ENCODE measurements around the gene DEK.
"Not testable (repeated sequence)": the region's sequence is repeated elsewhere in the genome, so short reads cannot be mapped to it uniquely, and the experiment has no call there.

The DEK gene

GRCh38 chr6:18216411-18216810 lies 47.9 kb downstream of the DEK start:
- H3K36me3 ChIP-seq, result peaks cover 27 to 65% (median 52%) of the 10 kb centered on the region in 11 experiments
- TF ChIP-seq Cebpa-rat (IDR thresholded peaks at IDR 0.05), result no peak
- no peaks in the 10 kb centered on the region for H3K27me3 ChIP-seq
- H3K9me3 ChIP-seq (replicated peaks in 1 of 11), result peaks cover 0 to 9% (median 0%) of the 10 kb centered on the region in 11 experiments; a peak in 2 of 22 replicates
- H3K4me3 ChIP-seq, result peak overlapping the region in 1 of 10 experiments; percentile 47; a peak in 1 of 20 replicates
- peak overlapping the region; percentile 75 to 97 (median 86) for H3K4me2 ChIP-seq
- H3K9ac ChIP-seq, result peak overlapping the region in 5 of 11 experiments; percentile 48 to 76 (median 64); a peak in 7 of 22 replicates
- H4K20me1 ChIP-seq, result 0 out of 22 replicates have a peak, but pooled peaks cover 0 to 8% (median 0%) of the 10 kb centered on the region in 11 experiments
- peaks cover 37 to 46% (median 40%) of the 10 kb centered on the region in 10 experiments for H3K4me1 ChIP-seq
- H3K27ac ChIP-seq, result peak overlapping the region in 9 of 11 experiments; percentile 9 to 80 (median 73); a peak in 16 of 22 replicates

GRCh38 chr6:18215436-18215835 lies 48.9 kb downstream of the DEK start:
- peak overlapping the region in 10 of 11 experiments; percentile 9 to 80 (median 72); a peak in 19 of 22 replicates for H3K27ac ChIP-seq
- peaks cover 20 to 64% (median 46%) of the 10 kb centered on the region in 11 experiments for H3K36me3 ChIP-seq
- peak overlapping the region; percentile 75 to 97 (median 86) for H3K4me2 ChIP-seq
- no peaks in the 10 kb centered on the region for H3K27me3 ChIP-seq
- H3K9me3 ChIP-seq (replicated peaks in 1 of 11), result peaks cover 0 to 9% (median 0%) of the 10 kb centered on the region in 11 experiments; a peak in 2 of 22 replicates
- peak overlapping the region in 10 of 11 experiments; percentile 13 to 76 (median 52); a peak in 16 of 22 replicates for H3K9ac ChIP-seq
- peaks cover 37 to 46% (median 40%) of the 10 kb centered on the region in 10 experiments for H3K4me1 ChIP-seq
- H3K4me3 ChIP-seq, result peak overlapping the region in 7 of 10 experiments; percentile 24 to 47 (median 36); a peak in 12 of 20 replicates
- no peak for TF ChIP-seq Cebpa-rat (IDR thresholded peaks at IDR 0.05)
- no peaks in the 10 kb centered on the region for H4K20me1 ChIP-seq

DNA sequence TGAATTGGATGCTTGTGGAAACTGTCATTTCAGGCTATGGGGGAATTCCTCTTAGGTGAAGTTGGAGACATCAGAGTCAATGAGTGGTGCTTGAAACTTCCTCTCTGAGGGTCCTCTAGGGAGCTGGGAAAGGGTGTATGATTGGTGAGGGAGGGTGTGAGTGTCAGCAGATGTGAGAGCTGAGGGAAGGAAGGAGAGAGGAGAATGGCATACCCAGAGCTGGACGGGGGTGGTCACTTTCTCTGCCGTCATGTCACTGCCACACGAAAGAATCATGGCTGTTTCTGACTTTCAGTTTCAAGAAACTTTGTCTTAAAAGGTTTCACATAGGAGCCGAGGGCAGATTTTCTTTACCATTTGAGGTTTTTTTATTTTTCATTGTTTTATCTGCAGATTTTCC lies 50.3 kb downstream of the DEK start:
- no peak for TF ChIP-seq Cebpa-rat (IDR thresholded peaks at IDR 0.05)
- H3K4me2 ChIP-seq, result peak overlapping the region; percentile 75 to 97 (median 86)
- H3K27me3 ChIP-seq, result no peaks in the 10 kb centered on the region
- no peaks in the 10 kb centered on the region for H4K20me1 ChIP-seq
- peaks cover 0 to 9% (median 0%) of the 10 kb centered on the region in 11 experiments; a peak in 2 of 22 replicates for H3K9me3 ChIP-seq (replicated peaks in 1 of 11)
- H3K27ac ChIP-seq, result peak overlapping the region in 6 of 11 experiments; percentile 18 to 80 (median 59); a peak in 14 of 22 replicates
- peaks cover 37 to 46% (median 40%) of the 10 kb centered on the region in 10 experiments for H3K4me1 ChIP-seq
- peak overlapping the region in 1 of 10 experiments; percentile 1; a peak in 1 of 20 replicates for H3K4me3 ChIP-seq
- peak overlapping the region in 8 of 11 experiments; percentile 2 to 55 (median 11); a peak in 6 of 22 replicates for H3K9ac ChIP-seq
- H3K36me3 ChIP-seq, result peaks cover 29 to 64% (median 45%) of the 10 kb centered on the region in 11 experiments; a peak in 21 of 22 replicates

DNA sequence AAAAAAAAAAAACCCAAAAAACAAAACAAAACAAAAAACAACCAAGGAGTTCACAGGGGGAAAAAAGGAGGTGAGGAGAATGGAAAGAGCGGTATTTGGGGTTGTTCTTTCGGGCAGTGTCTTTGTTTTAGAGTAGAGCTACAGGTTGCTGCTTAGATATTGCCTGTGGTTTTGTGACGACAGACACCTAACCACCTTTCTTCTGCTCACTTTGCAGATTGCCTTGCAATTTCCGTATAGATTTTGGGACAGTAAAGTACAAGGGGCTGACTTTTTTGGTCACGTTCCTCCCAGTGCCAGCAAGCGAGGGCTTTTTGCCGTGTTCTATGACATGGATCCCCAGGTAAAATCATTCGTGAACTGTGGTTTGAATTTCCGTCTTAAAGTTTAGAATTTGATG lies 50.9 kb downstream of the DEK start:
- no peak for TF ChIP-seq Cebpa-rat (IDR thresholded peaks at IDR 0.05)
- Histone ChIP-seq H3K27me3 (no peaks in the 10 kb centered on the region), H3K36me3 (peaks cover 26 to 58% (median 40%) of the 10 kb centered on the region in 11 experiments; a peak in 21 of 22 replicates), H3K9ac (no peak overlapping the region), H3K9me3 (replicated peaks in 1 of 11) (peaks cover 0 to 9% (median 0%) of the 10 kb centered on the region in 11 experiments; a peak in 2 of 22 replicates), H3K27ac (peak overlapping the region in 3 of 11 experiments; percentile 18 to 80 (median 47); a peak in 3 of 22 replicates), H3K4me3 (no peak overlapping the region), H4K20me1 (no peaks in the 10 kb centered on the region), H3K4me2 (peak overlapping the region; percentile 75 to 97 (median 86)), H3K4me1 (peaks cover 37 to 46% (median 40%) of the 10 kb centered on the region in 10 experiments)

DNA sequence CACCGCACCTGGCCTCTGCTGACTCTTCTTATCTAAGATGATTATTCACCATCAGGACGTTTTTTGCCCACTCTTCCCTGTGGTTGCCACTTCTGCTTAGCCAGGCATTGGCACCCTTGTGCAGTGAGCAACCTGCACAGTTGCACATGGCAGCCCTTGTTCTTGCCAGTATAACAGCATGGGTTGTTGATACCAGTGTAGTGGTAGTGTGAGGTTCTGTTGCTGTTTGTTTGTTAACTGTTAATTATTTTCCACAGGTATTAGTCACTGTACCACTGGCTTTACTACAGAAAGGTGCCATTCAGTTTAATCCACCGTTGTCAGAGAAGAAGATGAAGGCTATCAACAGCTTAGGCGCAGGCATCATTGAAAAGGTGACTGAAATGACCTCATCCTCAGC lies 52.1 kb downstream of the DEK start:
- no peak for TF ChIP-seq Cebpa-rat (IDR thresholded peaks at IDR 0.05)
- no peak overlapping the region for H3K9ac ChIP-seq
- no peak overlapping the region for H3K27ac ChIP-seq
- no peak overlapping the region for H3K4me2 ChIP-seq
- H3K4me1 ChIP-seq, result peaks cover 37 to 41% (median 39%) of the 10 kb centered on the region in 10 experiments
- H4K20me1 ChIP-seq, result no peaks in the 10 kb centered on the region
- H3K4me3 ChIP-seq, result no peak overlapping the region
- H3K36me3 ChIP-seq, result peaks cover 20 to 61% (median 41%) of the 10 kb centered on the region in 11 experiments
- H3K9me3 ChIP-seq (replicated peaks in 1 of 11), result no peaks in the 10 kb centered on the region
- no peaks in the 10 kb centered on the region for H3K27me3 ChIP-seq

GRCh38 chr6:18211338-18211737 lies 53.0 kb downstream of the DEK start:
- Histone ChIP-seq H3K4me1 (peaks cover 29 to 33% (median 31%) of the 10 kb centered on the region in 10 experiments), H3K4me2 (no peak overlapping the region), H3K27me3 (no peaks in the 10 kb centered on the region), H3K36me3 (peaks cover 27 to 62% (median 44%) of the 10 kb centered on the region in 11 experiments), H3K27ac (no peak overlapping the region), H3K4me3 (no peak overlapping the region), H4K20me1 (no peaks in the 10 kb centered on the region), H3K9me3 (replicated peaks in 1 of 11) (no peaks in the 10 kb centered on the region), H3K9ac (no peak overlapping the region)
- TF ChIP-seq Cebpa-rat (IDR thresholded peaks at IDR 0.05), result no peak

DNA sequence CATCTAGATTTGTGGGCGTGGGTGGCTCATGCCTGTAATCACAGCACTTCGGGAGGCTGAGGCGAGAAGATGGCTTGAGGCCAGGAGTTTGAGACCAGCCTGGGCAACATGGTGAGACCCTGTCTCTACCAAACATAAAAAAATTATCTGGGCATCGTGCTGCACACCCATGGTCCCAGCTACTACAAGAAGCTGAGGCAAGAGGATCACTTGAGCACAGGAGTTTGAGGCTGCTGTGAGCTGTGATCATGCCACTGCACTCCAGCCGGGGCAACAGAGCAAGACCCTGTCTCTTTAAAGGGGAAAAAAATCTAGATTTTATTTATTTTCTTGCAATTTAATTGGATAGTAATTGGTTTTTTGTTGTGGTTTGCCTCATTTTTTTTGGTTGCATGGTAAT lies 53.6 kb downstream of the DEK start:
- no peaks in the 10 kb centered on the region for H4K20me1 ChIP-seq
- H3K9ac ChIP-seq, result no peak overlapping the region
- H3K4me2 ChIP-seq, result no peak overlapping the region
- peaks cover 33 to 68% (median 50%) of the 10 kb centered on the region in 11 experiments for H3K36me3 ChIP-seq
- H3K9me3 ChIP-seq (replicated peaks in 1 of 11), result no peaks in the 10 kb centered on the region
- H3K27me3 ChIP-seq, result no peaks in the 10 kb centered on the region
- TF ChIP-seq Cebpa-rat (IDR thresholded peaks at IDR 0.05), result no peak
- no peak overlapping the region for H3K4me3 ChIP-seq
- no peak overlapping the region for H3K27ac ChIP-seq
- H3K4me1 ChIP-seq, result peaks cover 22 to 26% (median 24%) of the 10 kb centered on the region in 10 experiments

- H3K4me3 ChIP-seq, result no peak overlapping the region
- H4K20me1 ChIP-seq, result no peaks in the 10 kb centered on the region
- no peak for TF ChIP-seq Cebpa-rat (IDR thresholded peaks at IDR 0.05)
- no peak overlapping the region for H3K27ac ChIP-seq
- H3K36me3 ChIP-seq, result peaks cover 41 to 77% (median 58%) of the 10 kb centered on the region in 11 experiments
- H3K9ac ChIP-seq, result no peak overlapping the region
- no peak overlapping the region for H3K4me2 ChIP-seq
- H3K27me3 ChIP-seq, result no peaks in the 10 kb centered on the region
- no peaks in the 10 kb centered on the region for H3K9me3 ChIP-seq (replicated peaks in 1 of 11)
- peaks cover 12 to 16% (median 14%) of the 10 kb centered on the region in 10 experiments for H3K4me1 ChIP-seq
Measured at GRCh38 chr6:18209539-18210197, 54.7 kb downstream of the DEK start.

DNA sequence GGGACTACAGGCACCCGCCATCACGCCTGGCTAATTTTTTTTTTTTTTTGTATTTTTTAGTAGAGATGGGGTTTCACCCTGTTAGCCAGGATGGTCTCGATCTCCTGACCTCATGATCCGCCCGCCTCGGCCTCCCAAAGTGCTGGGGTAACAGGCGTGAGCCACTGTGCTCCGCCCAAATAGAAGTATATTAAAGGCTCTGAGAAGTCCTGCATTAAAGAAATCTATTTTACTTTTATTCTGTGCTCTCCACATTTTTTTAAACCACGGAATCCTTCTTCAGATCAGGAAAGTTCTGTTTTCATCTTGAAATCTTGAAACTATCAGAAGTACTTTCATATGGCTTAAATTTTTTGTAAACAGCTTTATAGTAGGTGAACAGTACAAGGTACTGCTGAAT lies 55.6 kb downstream of the DEK start:
- not testable (repeated sequence) for H3K4me2 ChIP-seq; H3K27ac ChIP-seq; H3K9me3 ChIP-seq (replicated peaks in 1 of 11); H3K9ac ChIP-seq; H3K4me3 ChIP-seq; H3K27me3 ChIP-seq; H4K20me1 ChIP-seq
- Histone ChIP-seq H3K36me3 (peaks cover 47 to 86% (median 67%) of the 10 kb centered on the region in 11 experiments), H3K4me1 (peaks cover 5 to 12% (median 7%) of the 10 kb centered on the region in 10 experiments)
